ENCODE data around the gene EPN2. TPM values are rescaled to one million over a fixed set of nuclear protein-coding genes. Genes with fewer than 3 reads are reported as not detected.

Gene EPN2
- total and polyA plus RNA-seq, 2 experiments from 2014 or later = 34.0 to 149 TPM

GRCh38 chr17:19268611-19269010, 31.4 kb downstream of the EPN2 start (continued):
- TF ChIP-seq ZNF462 (CRISPR knock-in tag; IDR thresholded peaks at IDR 0.05) (no peak), STAT1 (IDR thresholded peaks at IDR 0.05; ENCODE audit: unreplicated experiment) (no peak), EZH2phosphoT487 (IDR thresholded peaks at IDR 0.05; ENCODE audit: unreplicated experiment) (no peak), NANOG (IDR thresholded peaks at IDR 0.05; ENCODE audit: borderline replicate concordance) (no peak), CTCF (conservative IDR thresholded peaks at IDR 0.05; ENCODE audit: low read depth in 2 of 2) (no peak), EZH2 (IDR thresholded peaks at IDR 0.05; ENCODE audit: low read depth, unreplicated experiment) (no peak)

GRCh38 chr17:19269106-19269505, 31.9 kb downstream of the EPN2 start:
- Mint-ChIP-seq H3K36me3 (ENCODE audit: low read depth) (peaks cover 4% of the 10 kb centered on the region), H3K27me3 (ENCODE audit: insufficient read depth, low read depth, poor library complexity) (peaks cover 7% of the 10 kb centered on the region), H3K4me1 (peaks cover 47% of the 10 kb centered on the region), H3K4me3 (no peak overlapping the region), H3K27ac (no peak overlapping the region), H3K9me3 (no peaks in the 10 kb centered on the region)
- H3K79me2 ChIP-seq (replicated peaks; ENCODE audit: insufficient read depth) = peaks cover 87% of the 10 kb centered on the region
- H4K20me1 ChIP-seq (replicated peaks; ENCODE audit: insufficient read depth) = peaks cover 49% of the 10 kb centered on the region
- H3K36me3 ChIP-seq (ENCODE audit: insufficient read depth) = no peaks in the 10 kb centered on the region
- 0 out of 2 replicates have a peak, but pooled peaks cover 2% of the 10 kb centered on the region for H3F3A ChIP-seq (replicated peaks; ENCODE audit: low read depth)
- no peak overlapping the region for H3K4me3 ChIP-seq
- ATAC-seq = no peak
- no peaks in the 10 kb centered on the region for H3K9me2 ChIP-seq (ENCODE audit: insufficient read depth)
- H3K27ac ChIP-seq (ENCODE audit: low read depth) = no peak overlapping the region
- peaks cover 8% of the 10 kb centered on the region for H3K4me1 ChIP-seq (ENCODE audit: insufficient read depth)
- H2AFZ ChIP-seq = no peak overlapping the region
- no peaks in the 10 kb centered on the region for H3K27me3 ChIP-seq (ENCODE audit: insufficient read depth)
- H3K4me2 ChIP-seq = no peak overlapping the region
- DNase-seq (ENCODE audit: low spot score) = no peak
- TF ChIP-seq REST (IDR thresholded peaks at IDR 0.05; ENCODE audit: unreplicated experiment) = no peak
- TF ChIP-seq JUNB (IDR thresholded peaks at IDR 0.05; ENCODE audit: unreplicated experiment) = no peak
- TF ChIP-seq ZNF114 (CRISPR knock-in tag; IDR thresholded peaks at IDR 0.05) = no peak
- no peak for TF ChIP-seq ETS1 (IDR thresholded peaks at IDR 0.05)
- TF ChIP-seq NANOG (IDR thresholded peaks at IDR 0.05; ENCODE audit: borderline replicate concordance) = no peak
- no peak for TF ChIP-seq EZH2phosphoT487 (IDR thresholded peaks at IDR 0.05; ENCODE audit: unreplicated experiment)
- no peak for TF ChIP-seq EZH2 (IDR thresholded peaks at IDR 0.05; ENCODE audit: low read depth, unreplicated experiment)
